WTC11 (cell line): Measurements from ENCODE around the gene SUPT16H. TPM values are rescaled to one million over a fixed set of nuclear protein-coding genes. Genes with fewer than 3 reads are reported as not detected.

Experiments
- ATAC-seq: fragments of 200-7000 bp; cut with Tn5 transposase; 2 replicates; pipeline ENCODE4 v1.10.0; 2021; ENCODE audit warnings: mild to moderate bottlenecking, moderate library complexity
- CTCF ChIA-PET: fragments of 300-600 bp; sonication (Branson Sonifier 250); formaldehyde crosslinking; loops from one replicate; lab custom pipeline; 2021; ENCODE audit warnings: antibody characterized with exemption; lab: Charles Lee
- POLR2A ChIA-PET: fragments of 350-600 bp; sonication (Branson Sonifier 250); formaldehyde crosslinking; loops from one replicate; lab custom pipeline; 2021; ENCODE audit warnings: antibody characterized with exemption; lab: Charles Lee
- DNase-seq: peaks from one replicate; pipeline ENCODE4 v3.0.0; 2021; ENCODE audit warnings: low spot score
- H3K27ac Mint-ChIP-seq: 2 replicates; pipeline ENCODE4 v1.8.0; 2021; ENCODE audit warnings: mixed read lengths
- H3K27me3 Mint-ChIP-seq: 2 replicates; pipeline ENCODE4 v1.8.0; 2021; ENCODE audit warnings: low read depth, mild to moderate bottlenecking, moderate library complexity, mixed read lengths
- H3K36me3 Mint-ChIP-seq: 2 replicates; pipeline ENCODE4 v1.8.0; 2021; ENCODE audit warnings: mixed read lengths
- H3K4me1 Mint-ChIP-seq: 2 replicates; pipeline ENCODE4 v1.8.0; 2022; ENCODE audit warnings: mixed read lengths
- H3K4me3 Mint-ChIP-seq: 2 replicates; pipeline ENCODE4 v1.8.0; 2021; ENCODE audit warnings: mild to moderate bottlenecking, moderate library complexity, mixed read lengths
- H3K9me3 Mint-ChIP-seq: 2 replicates; pipeline ENCODE4 v1.8.0; 2021; ENCODE audit warnings: mixed read lengths
- CBFB ChIP-seq: sonication (generic); formaldehyde crosslinking; IDR thresholded peaks from 2 replicates; pipeline ENCODE4 v1.8.1; 2022; ENCODE audit warnings: mild to moderate bottlenecking, low read depth, missing genetic modification reagents
- FOXP1 ChIP-seq: sonication (generic); formaldehyde crosslinking; IDR thresholded peaks from 2 replicates; pipeline ENCODE4 v1.8.0; 2022; ENCODE audit warnings: missing genetic modification reagents, mild to moderate bottlenecking, moderate library complexity, borderline replicate concordance
- HMGA2 ChIP-seq: fragments of 250-450 bp; sonication (Bioruptor Pico); IDR thresholded peaks from 2 replicates; pipeline ENCODE4 v1.4.0; 2021; ENCODE audit warnings: mild to moderate bottlenecking, moderate library complexity
- NFATC4 ChIP-seq: fragments of 250-450 bp; sonication (Bioruptor Pico); IDR thresholded peaks from 2 replicates; pipeline ENCODE4 v1.9.0; 2021; ENCODE audit warnings: mild to moderate bottlenecking
- RORB ChIP-seq: fragments of 250-450 bp; sonication (Bioruptor Pico); IDR thresholded peaks from 2 replicates; pipeline ENCODE4 v1.9.0; 2021; ENCODE audit warnings: mild to moderate bottlenecking
- TP53 ChIP-seq: sonication (generic); formaldehyde crosslinking; IDR thresholded peaks from 2 replicates; pipeline ENCODE4 v1.8.1; 2023; ENCODE audit warnings: mild to moderate bottlenecking, missing genetic modification reagents
- ZNF219 ChIP-seq: sonication (generic); formaldehyde crosslinking; IDR thresholded peaks from 2 replicates; pipeline ENCODE4 v1.8.0; 2023; ENCODE audit warnings: missing genetic modification reagents, mild to moderate bottlenecking, borderline replicate concordance
- ZNF281 ChIP-seq: sonication (generic); formaldehyde crosslinking; IDR thresholded peaks from 2 replicates; pipeline ENCODE4 v1.8.0; 2023; ENCODE audit warnings: mild to moderate bottlenecking, missing genetic modification reagents
- ZNF317 ChIP-seq: sonication (generic); formaldehyde crosslinking; IDR thresholded peaks from 2 replicates; pipeline ENCODE4 v1.8.1; 2023; ENCODE audit warnings: low read depth, mild to moderate bottlenecking, moderate library complexity, missing genetic modification reagents, borderline replicate concordance
- ZNF423 ChIP-seq: fragments of 250-450 bp; sonication (Bioruptor Pico); IDR thresholded peaks from 2 replicates; pipeline ENCODE4 v2.1.2; 2022; ENCODE audit warnings: mild to moderate bottlenecking, moderate library complexity
- ZNF512 ChIP-seq: sonication (generic); formaldehyde crosslinking; IDR thresholded peaks from 2 replicates; pipeline ENCODE4 v1.8.1; 2022; ENCODE audit warnings: missing genetic modification reagents, borderline replicate concordance
- total RNA-seq: library from RNA; stranded (reverse); gene quantifications from 3 replicates; pipeline ENCODE4 v1.2.3, GENCODE V29; 2021
- TF ChIP-seq, protein P1 (sequence below): sonication (generic); formaldehyde crosslinking; IDR thresholded peaks from 2 replicates; pipeline ENCODE4 v1.8.1; 2022; ENCODE audit warnings: low read depth, missing genetic modification reagents, borderline replicate concordance
- TF ChIP-seq, protein P2 (sequence below): sonication (generic); formaldehyde crosslinking; IDR thresholded peaks from 2 replicates; pipeline ENCODE4 v1.8.1; 2023; ENCODE audit warnings: mild to moderate bottlenecking, missing genetic modification reagents
- TF ChIP-seq, protein P3 (sequence below): fragments of 250-450 bp; sonication (Bioruptor Pico); IDR thresholded peaks from 2 replicates; pipeline ENCODE4 v1.9.0; 2021; ENCODE audit warnings: moderate library complexity, mild to moderate bottlenecking, inconsistent platforms, borderline replicate concordance

Gene SUPT16H
- total RNA-seq, 1 experiment from 2014 or later = 178 TPM

DNA sequence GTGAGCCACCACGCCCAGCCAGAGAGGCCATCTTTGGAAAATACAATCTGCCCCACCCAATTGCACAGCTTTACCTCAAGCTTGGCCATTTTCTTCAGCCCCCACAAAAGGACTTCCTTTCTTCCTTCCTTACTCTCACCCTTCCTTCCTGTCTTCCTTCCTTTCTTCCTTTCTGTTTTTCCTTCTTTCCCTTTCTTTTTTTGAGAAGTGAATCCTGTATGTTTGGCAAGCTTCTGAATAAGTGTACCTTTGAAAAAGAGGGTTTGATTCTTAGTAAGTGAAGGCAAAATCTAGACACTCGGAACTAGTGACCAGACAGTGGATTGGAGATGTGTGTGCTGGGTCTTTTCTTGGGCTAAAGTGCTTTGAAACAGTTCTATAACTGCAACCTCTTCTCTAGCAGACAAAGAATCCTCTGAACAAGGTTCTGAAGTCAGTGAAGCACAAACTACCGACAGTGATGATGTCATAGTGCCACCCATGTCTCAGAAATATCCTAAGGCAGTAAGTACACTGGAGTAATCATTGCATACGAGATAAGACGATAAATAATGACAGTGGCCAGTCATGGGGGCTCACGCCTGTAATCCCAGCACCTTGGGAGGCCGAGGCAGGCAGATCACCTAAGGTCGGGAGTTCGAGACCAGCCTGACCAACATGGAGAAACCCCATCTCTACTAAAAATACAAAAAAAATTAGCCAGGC lies 49.5 kb downstream of the SUPT16H start (continued):
- TF ChIP-seq, protein P1, sequence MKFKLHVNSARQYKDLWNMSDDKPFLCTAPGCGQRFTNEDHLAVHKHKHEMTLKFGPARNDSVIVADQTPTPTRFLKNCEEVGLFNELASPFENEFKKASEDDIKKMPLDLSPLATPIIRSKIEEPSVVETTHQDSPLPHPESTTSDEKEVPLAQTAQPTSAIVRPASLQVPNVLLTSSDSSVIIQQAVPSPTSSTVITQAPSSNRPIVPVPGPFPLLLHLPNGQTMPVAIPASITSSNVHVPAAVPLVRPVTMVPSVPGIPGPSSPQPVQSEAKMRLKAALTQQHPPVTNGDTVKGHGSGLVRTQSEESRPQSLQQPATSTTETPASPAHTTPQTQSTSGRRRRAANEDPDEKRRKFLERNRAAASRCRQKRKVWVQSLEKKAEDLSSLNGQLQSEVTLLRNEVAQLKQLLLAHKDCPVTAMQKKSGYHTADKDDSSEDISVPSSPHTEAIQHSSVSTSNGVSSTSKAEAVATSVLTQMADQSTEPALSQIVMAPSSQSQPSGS (CRISPR knock-in tag) = no peak
- TF ChIP-seq ZNF512 (CRISPR knock-in tag) (no peak), ZNF317 (CRISPR knock-in tag) (no peak)

DNA sequence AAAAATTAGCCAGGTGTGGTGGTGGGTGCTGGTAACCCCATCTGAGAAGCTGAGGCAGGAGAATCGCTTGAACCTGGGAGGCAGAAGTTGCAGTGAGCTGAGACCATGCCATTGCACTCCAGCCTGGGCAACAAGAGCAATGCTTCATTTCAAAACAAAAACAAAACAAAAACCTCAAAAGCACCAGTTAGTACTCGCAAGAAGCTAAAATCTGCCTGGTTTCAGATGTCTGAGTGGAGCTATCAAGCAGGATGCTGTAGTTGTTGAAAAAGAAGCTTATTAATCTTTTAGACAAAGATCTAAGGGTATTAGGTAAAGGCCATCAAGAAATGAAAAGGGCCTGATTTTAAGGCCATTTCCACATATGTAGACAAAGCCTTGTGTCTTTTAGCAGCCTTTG lies 50.9 kb downstream of the SUPT16H start:
- Mint-ChIP-seq H3K4me3 (no peak overlapping the region), H3K4me1 (no peaks in the 10 kb centered on the region), H3K9me3 (no peaks in the 10 kb centered on the region), H3K36me3 (no peaks in the 10 kb centered on the region), H3K27ac (no peak overlapping the region), H3K27me3 (no peaks in the 10 kb centered on the region)
- no peak for DNase-seq
- TF ChIP-seq TP53 (CRISPR knock-in tag) (no peak), ZNF423 (CRISPR knock-in tag) (no peak), ZNF281 (no peak), ZNF219 (CRISPR knock-in tag) (no peak), ZNF512 (CRISPR knock-in tag) (no peak), RORB (CRISPR knock-in tag) (no peak), NFATC4 (CRISPR knock-in tag) (no peak)
- ChIA-PET CTCF (interaction anchor here (0.6 to 0.7 kb wide), 2 partner anchors 12 to 228 kb away, joined by 3 read pairs; no protein-coding TSS in a partner anchor), POLR2A (no interaction called here)
- ATAC-seq = no peak

GRCh38 chr14:21326972-21327371 lies 56.8 kb downstream of the SUPT16H start:
- ChIA-PET POLR2A (interaction anchor here (0.5 kb wide), 1 partner anchor 58 kb away, joined by 3 read pairs; no protein-coding TSS in a partner anchor), CTCF (interaction anchor here (0.8 to 1.6 kb wide), 3 partner anchors 80 to 453 kb away, joined by 3 to 4 read pairs (median 3); no protein-coding TSS in a partner anchor)
- no peak overlapping the region for H3K4me3 Mint-ChIP-seq
- ATAC-seq (no peak), DNase-seq (no peak)
- H3K4me1 Mint-ChIP-seq = no peaks in the 10 kb centered on the region
- no peaks in the 10 kb centered on the region for H3K9me3 Mint-ChIP-seq
- no peaks in the 10 kb centered on the region for H3K27me3 Mint-ChIP-seq
- TF ChIP-seq, protein P2, sequence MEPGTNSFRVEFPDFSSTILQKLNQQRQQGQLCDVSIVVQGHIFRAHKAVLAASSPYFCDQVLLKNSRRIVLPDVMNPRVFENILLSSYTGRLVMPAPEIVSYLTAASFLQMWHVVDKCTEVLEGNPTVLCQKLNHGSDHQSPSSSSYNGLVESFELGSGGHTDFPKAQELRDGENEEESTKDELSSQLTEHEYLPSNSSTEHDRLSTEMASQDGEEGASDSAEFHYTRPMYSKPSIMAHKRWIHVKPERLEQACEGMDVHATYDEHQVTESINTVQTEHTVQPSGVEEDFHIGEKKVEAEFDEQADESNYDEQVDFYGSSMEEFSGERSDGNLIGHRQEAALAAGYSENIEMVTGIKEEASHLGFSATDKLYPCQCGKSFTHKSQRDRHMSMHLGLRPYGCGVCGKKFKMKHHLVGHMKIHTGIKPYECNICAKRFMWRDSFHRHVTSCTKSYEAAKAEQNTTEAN = no peak
- TF ChIP-seq FOXP1 (CRISPR knock-in tag) (no peak), CBFB (CRISPR knock-in tag) (no peak), HMGA2 (no peak)
- TF ChIP-seq, protein P3, sequence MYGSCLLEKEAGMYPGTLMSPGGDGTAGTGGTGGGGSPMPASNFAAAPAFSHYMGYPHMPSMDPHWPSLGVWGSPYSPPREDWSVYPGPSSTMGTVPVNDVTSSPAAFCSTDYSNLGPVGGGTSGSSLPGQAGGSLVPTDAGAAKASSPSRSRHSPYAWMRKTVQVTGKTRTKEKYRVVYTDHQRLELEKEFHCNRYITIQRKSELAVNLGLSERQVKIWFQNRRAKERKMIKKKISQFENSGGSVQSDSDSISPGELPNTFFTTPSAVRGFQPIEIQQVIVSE (CRISPR knock-in tag) = no peak
- H3K36me3 Mint-ChIP-seq = no peaks in the 10 kb centered on the region
- H3K27ac Mint-ChIP-seq = no peak overlapping the region
